Osteoblast (primary cell): Measurements from ENCODE around the gene USP7. TPM values are rescaled to one million over a fixed set of nuclear protein-coding genes. Genes with fewer than 3 reads are reported as not detected.

Source experiments
- DNase-seq: peaks from one replicate; pipeline ENCODE4 v3.0.0; 2011; ENCODE audit warnings: low spot score, mixed read lengths; ENCODE audit not compliant: insufficient read length; ENCODE audit errors: missing footprints
- H2AFZ ChIP-seq: 2 replicates; pipeline ENCODE4 v1.6.0; 2011; ENCODE audit warnings: mild to moderate bottlenecking, low read length
- H3K27ac ChIP-seq: 2 replicates; pipeline ENCODE4 v1.5.1; 2011; ENCODE audit warnings: mild to moderate bottlenecking, low read depth, low read length, moderate library complexity
- H3K27me3 ChIP-seq: 2 replicates; pipeline ENCODE4 v1.6.0; 2012; ENCODE audit warnings: mild to moderate bottlenecking, control low read depth, inconsistent platforms, low read length, moderate library complexity; ENCODE audit not compliant: insufficient read depth
- H3K36me3 ChIP-seq: 2 replicates; pipeline ENCODE4 v1.5.1; 2011; ENCODE audit warnings: mild to moderate bottlenecking, low read length, control low read depth, moderate library complexity; ENCODE audit not compliant: insufficient read depth
- H3K4me1 ChIP-seq: 2 replicates; pipeline ENCODE4 v1.5.1; 2011; ENCODE audit warnings: mild to moderate bottlenecking, low read length, control low read depth, moderate library complexity; ENCODE audit not compliant: insufficient read depth
- H3K4me2 ChIP-seq: 2 replicates; pipeline ENCODE4 v1.6.0; 2011; ENCODE audit warnings: mild to moderate bottlenecking, low read length; ENCODE audit not compliant: insufficient read depth
- H3K4me3 ChIP-seq: fragments of 200-600 bp; sonication (generic); 3 replicates; pipeline ENCODE4 v1.5.1; 2012; ENCODE audit warnings: mild to moderate bottlenecking, low read length, inconsistent platforms; ENCODE audit not compliant: insufficient read depth
- H3K79me2 ChIP-seq: 2 replicates; pipeline ENCODE4 v1.6.0; 2012; ENCODE audit warnings: mild to moderate bottlenecking, low read length, control low read depth, inconsistent platforms; ENCODE audit not compliant: insufficient read depth
- H3K9me3 ChIP-seq: 2 replicates; pipeline ENCODE4 v1.5.1; 2011; ENCODE audit warnings: low read depth, low read length, control low read depth
- H4K20me1 ChIP-seq: 2 replicates; pipeline ENCODE4 v1.6.0; 2012; ENCODE audit warnings: mild to moderate bottlenecking, low read length, control low read depth; ENCODE audit not compliant: insufficient read depth
- CTCF ChIP-seq: IDR thresholded peaks from 2 replicates; pipeline ENCODE4 v1.5.1; 2011; ENCODE audit warnings: mild to moderate bottlenecking, low read depth, low read length, moderate library complexity; ENCODE audit errors: extremely low read depth
- total RNA-seq: library from RNA; depleted of rRNA; stranded (reverse); fragments of >200 nt; gene quantifications from 2 replicates; pipeline ENCODE4 v1.2.3, GENCODE V29; 2012

The USP7 gene
- total RNA-seq, 1 donor: 51.4 TPM

GRCh38 chr16:8886593-8887430 lies 76.9 kb downstream of the USP7 start:
- no peak overlapping the region for H3K4me3 ChIP-seq
- no peaks in the 10 kb centered on the region for H3K79me2 ChIP-seq
- no peak for DNase-seq
- no peak overlapping the region for H2AFZ ChIP-seq
- peaks cover 10% of the 10 kb centered on the region for H3K36me3 ChIP-seq
- no peak for TF ChIP-seq CTCF
- H3K9me3 ChIP-seq: no peaks in the 10 kb centered on the region
- peaks cover 41% of the 10 kb centered on the region for H3K4me1 ChIP-seq
- H3K27me3 ChIP-seq: no peaks in the 10 kb centered on the region
- H4K20me1 ChIP-seq: peaks cover 44% of the 10 kb centered on the region
- peak overlapping the region; percentile 60 for H3K27ac ChIP-seq
- peak overlapping the region; percentile 69 for H3K4me2 ChIP-seq

GRCh38 chr16:8885674-8886592 lies 77.8 kb downstream of the USP7 start:
- Histone ChIP-seq H3K79me2 (no peaks in the 10 kb centered on the region), H4K20me1 (peaks cover 44% of the 10 kb centered on the region), H3K36me3 (peaks cover 3% of the 10 kb centered on the region), H2AFZ (no peak overlapping the region), H3K4me1 (peaks cover 41% of the 10 kb centered on the region), H3K4me2 (peak overlapping the region; percentile 69), H3K27me3 (no peaks in the 10 kb centered on the region), H3K9me3 (no peaks in the 10 kb centered on the region), H3K27ac (peak overlapping the region; percentile 60), H3K4me3 (peak overlapping the region; percentile 28)
- DNase-seq: peak; percentile 92
- TF ChIP-seq CTCF: no peak

GRCh38 chr16:8882725-8883377 lies 80.9 kb downstream of the USP7 start:
- no peak overlapping the region for H2AFZ ChIP-seq
- H3K4me1 ChIP-seq: peaks cover 43% of the 10 kb centered on the region
- DNase-seq: peak; percentile 41
- H3K9me3 ChIP-seq: no peaks in the 10 kb centered on the region
- H3K36me3 ChIP-seq: no peaks in the 10 kb centered on the region
- peaks cover 27% of the 10 kb centered on the region for H4K20me1 ChIP-seq
- no peak for TF ChIP-seq CTCF
- H3K27me3 ChIP-seq: no peaks in the 10 kb centered on the region
- H3K27ac ChIP-seq: no peak overlapping the region
- H3K4me2 ChIP-seq: no peak overlapping the region
- no peaks in the 10 kb centered on the region for H3K79me2 ChIP-seq
- no peak overlapping the region for H3K4me3 ChIP-seq
